A673 (cell line): ENCODE data around the gene SH3RF3.

Experiments
- CTCF ChIP-seq: fragments of 300-800, 200-600 bp; sonication (generic); conservative IDR thresholded peaks from 2 replicates; pipeline ENCODE4 v1.5.1; 2017; ENCODE audit warnings: low read depth, mild to moderate bottlenecking, antibody characterized with exemption, low read length, moderate library complexity, mixed read lengths
- EZH2 ChIP-seq: fragments of 200-600 bp; sonication (generic); IDR thresholded peaks from 2 replicates; pipeline ENCODE4 v1.6.1; 2017; ENCODE audit warnings: borderline replicate concordance, low read depth, mild to moderate bottlenecking, mixed read lengths, antibody characterized with exemption, low read length; ENCODE audit not compliant: poor library complexity, severe bottlenecking

DNA sequence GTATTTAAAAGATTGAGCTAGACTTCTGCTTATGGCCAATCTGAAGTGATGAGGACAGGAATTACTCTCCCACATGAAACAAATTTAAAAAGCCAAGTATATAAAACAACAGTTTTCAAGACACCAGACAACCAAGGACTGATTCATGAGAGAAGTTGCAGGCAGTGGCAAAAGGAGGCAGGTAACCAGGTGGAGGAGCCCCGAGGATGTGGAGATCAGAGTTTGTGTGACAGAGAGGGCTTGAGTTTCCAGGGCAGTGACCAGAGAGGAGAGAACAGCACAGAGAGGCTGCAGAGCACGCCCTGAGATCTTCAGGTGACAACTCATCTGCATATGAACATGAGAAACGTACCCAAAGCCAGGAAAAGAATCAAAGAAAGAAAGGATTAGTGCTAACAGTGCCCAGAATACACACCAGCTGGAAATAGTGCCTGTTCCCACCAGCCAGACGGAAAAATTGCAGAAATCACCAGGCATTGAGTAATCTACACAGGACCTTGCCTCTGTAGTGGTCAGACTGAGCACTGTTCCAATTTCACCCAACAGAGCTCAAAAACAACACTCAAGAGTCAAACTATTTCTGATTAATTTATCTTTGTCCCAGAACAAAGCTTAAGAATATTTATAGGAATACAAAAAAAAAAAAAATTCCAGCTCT, 311.6 kb downstream of the SH3RF3 start:
- TF ChIP-seq CTCF (no peak), EZH2 (no peak)
